HG02852 (cell line): ENCODE measurements around the gene PDE4D.
"Not testable (repeated sequence)": the region's sequence is repeated elsewhere in the genome, so short reads cannot be mapped to it uniquely, and the experiment has no call there.

Source experiments
- ATAC-seq: cut with Tn5 transposase; IDR thresholded peaks from one replicate; pipeline ENCODE4 v1.9.1; 2021; ENCODE audit warnings: mild to moderate bottlenecking, moderate library complexity; ENCODE audit not compliant: unreplicated experiment

PDE4D gene

DNA sequence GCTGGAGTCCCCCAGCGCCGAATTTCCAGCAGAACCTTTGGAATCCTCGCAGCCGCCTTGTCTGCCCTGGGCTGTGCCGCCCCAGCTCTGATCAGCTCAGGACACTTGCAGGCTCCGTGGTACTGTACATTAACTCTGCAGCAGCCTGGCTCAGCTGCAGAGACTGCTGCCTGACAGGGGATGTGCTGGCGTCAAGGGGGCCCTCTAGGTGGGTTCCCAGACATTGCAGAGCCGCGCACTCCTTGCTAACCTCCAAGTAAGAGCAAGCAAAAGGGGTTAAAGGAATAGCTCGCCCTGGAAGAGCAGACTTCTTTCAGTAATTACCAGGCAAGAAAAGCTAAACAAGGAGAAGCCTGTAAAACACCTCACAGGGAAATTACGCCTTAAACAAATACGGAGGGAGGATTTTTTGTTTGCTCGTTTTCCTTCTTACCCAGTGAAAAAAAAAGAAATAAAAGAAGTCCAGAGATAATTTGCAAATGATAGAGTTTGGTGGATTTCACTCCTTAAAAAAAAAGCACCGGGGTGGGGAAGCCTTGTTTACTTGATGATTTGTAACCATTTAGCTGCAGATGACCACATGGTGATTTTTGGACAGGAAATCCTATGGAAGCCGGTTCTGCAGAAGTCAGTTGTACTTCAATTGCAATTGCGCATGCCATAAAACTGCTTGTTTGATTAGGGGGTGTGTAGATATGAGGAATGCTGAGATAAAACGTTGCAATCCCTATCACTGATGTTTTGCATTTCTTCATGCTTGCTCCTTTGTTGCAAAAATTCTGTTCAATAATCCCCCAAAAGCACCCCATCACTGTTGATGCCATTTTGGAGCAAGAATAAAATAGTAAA, 305.8 kb downstream of the PDE4D start:
- no peak for ATAC-seq

DNA sequence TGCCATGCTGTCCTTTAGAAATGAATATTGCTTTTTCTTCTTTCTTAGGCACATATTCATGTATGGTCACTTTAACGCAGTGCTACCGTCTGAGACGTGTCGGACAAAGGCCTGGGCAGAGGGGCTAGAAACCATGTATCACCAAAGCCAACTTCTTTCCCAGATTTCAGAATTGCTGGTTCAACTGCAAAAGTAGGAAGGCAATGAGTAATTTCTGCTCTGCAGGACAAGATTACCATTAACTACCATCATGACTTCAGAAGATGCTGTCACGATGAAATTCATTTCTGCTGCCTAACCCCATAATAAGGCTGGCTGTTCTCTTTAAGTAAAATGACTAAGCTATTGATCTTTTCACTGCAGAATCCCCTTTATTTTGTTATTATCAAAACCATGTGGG, 306.7 kb downstream of the PDE4D start:
- no peak for ATAC-seq

DNA sequence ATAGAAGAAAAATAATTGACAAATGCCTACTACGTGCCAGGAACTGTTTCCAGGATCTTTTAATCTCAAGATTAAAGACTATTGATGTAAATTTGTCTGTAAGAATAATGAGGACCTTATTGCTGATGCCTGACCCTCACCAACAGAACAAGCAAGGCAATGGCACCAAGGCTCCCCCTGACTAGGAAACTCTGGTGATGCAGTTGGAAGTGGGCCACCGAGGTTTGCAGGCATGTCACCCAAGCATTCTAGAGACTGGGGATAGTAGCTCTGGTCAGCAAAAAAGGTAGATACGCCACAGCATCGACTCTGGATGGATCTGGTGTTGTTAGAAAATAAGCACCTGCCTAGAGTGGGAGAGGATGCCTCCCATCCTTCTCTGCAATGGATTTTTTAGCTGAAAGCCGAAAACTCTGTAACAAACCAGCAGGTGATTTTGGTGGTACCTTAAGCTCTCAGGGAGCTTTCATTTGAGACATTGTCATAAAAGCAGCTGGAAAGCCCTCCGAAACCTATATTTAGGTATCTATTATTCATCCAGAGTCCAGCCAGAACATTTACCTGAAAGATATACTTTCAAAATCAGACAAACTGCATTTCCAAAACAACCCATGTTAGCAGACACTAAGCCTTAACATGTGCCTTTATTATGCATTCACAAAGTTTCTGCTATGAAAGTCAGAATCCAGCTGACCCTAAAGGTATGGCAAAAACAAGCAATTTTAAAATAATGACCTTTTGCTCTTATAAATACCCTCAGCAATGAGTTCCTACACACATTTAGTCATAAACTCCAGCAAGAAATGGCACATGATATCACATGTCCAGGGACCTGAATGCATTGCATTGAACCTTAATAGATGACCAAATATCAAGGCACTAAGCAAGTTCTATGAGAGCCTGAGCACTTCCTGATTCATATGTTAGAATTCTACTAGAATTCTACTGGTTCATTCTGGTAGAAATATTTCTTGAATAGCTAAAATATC, 308.4 kb downstream of the PDE4D start:
- no peak for ATAC-seq

DNA sequence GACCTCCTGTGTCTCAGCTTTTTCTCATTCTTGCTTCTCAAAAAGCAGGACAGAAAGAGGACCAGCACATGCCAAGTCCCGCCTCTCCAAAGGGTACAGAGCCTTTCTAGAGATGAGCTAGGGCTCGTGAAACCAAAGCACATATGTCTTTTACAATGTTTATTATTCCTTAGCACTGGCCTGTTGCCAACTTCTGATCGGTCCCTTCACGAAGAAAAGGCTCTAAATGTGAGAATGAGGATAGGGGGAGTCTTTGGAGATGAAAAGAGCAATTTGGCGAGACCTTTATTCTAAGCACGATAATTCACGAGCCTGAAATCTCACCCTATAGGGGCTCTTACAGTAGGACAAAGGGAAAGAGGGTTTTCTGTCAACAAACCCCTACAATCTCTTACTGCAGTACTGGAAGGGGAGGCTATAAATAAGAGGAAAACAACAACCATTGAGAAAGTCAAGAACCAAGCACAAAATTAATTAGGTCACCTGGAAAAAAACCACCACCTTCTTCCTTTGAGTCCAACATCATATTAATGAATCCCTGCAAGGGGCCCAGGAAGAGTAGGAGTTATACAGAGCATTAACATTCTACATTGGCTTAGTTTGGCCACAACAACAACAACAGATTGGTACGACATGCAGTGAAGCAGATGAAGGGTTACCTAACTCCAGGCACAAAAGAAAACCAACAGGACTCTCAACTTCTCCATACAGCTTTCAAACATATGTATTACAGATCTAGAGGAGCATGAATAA, 309.5 kb downstream of the PDE4D start:
- no peak for ATAC-seq

DNA sequence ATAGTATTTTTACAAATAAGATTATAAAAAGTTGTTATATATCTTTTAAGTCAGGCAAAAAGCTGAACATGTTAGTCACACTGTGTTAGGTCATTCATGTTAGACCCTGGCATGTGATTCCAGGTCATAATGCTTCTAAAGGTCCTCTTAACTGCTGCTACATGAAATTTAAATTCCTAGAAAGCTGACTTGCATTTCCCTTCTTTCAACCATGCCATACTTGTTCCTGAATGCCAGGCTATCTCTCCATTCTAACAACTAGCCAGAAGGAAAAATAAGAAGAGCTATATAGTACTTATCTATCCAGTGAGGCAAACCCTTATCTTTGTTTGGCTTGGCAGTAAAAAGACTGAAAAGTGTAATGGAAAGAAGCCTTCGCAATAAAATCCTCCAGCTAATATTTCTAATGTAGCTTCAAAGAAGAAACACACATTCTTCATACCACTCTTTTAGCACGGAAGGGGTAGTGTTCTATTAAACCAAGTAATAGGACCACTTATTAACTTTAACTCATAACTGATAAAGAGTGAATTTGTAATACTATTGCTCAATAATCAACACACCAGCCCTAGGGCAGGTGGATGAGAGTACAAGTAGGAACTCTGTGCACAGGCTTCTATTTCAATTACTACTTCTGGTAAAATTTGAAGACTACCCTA, 310.2 kb downstream of the PDE4D start:
- no peak for ATAC-seq

DNA sequence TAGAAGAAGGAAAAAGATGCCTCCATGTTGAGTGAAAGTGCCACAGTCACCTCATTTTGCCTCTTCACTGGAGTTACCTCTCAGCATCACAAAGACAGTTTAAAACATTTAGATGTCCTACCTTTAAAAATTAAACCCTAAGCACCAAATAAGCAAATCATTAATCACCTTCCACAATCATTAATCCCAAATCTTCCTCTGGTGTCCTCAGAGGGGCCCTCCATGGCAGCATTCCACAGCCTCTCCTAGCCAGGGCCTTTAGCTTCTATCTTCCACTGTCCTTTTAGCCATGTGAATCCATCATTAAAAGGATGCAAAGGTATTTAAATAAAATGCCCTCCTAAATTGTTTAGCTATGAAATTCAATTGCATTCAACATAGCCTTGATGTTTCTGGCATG, 310.8 kb downstream of the PDE4D start:
- ATAC-seq: no peak

DNA sequence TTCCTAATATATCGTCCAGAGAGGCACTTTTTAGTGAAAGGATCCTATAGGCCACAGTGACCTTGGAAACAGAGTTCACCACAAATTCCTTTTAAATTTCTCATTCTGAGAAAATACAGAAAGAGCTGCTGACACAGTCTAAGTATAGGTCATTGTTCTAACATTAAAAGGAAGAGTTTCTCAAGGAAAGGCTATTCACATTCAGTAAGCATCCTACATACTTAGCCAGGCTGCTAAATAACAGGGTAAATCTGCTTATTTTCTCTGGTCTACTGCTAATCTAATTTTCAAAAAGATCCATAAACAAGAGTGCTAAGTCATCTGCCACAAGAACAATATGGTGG, 313.7 kb downstream of the PDE4D start:
- ATAC-seq: no peak

DNA sequence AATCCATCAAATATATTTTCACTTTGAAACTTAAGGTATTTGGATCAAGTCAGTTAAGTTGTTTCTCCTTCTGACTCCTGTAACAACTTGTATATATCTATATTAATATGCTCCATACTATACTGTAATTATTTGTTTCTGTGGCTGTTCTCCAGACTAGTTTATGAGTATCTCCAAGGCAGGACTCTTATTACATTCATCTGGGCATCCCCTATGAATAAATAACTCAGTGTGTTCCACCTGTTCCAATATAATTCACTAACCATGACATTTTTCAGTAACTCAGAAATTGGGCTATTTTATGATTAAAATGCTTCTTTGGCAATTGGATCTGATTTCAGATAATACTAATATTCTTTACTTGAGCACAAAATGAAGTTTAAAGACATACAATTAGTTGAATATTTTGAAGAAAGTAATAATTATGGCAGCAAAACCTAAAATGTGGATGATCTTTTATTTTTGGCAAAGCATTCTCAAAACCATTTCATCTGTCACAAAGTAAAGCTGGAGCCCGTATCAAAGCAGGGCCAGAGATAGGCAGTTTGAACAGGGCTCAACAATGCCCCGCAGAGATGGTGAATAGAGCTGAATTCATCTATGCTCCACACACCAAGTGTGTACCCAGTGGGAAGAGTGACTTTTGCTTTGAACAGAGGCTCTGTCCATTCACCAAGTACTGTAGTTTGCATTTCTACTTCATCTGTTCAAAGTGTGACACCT, 314.3 kb downstream of the PDE4D start:
- ATAC-seq: no peak

DNA sequence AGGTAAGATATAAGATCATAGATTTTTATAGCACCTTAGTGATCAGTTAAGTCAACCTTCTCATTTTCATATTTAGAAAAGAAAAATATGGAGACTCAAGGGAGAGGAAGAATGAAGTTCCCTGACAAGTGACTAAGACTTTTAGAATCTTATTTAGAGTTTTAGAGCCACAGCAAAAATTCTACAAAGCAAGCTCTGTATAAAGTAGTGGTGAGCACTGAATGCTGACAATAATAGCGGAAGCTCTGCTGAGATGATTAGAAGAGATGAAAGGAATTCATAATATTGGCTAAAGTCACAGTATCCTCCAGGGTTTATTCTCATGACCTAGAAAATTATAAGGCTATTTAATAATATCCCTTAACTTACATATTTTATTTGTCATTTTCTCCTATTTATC, 316.0 kb downstream of the PDE4D start:
- no peak for ATAC-seq

DNA sequence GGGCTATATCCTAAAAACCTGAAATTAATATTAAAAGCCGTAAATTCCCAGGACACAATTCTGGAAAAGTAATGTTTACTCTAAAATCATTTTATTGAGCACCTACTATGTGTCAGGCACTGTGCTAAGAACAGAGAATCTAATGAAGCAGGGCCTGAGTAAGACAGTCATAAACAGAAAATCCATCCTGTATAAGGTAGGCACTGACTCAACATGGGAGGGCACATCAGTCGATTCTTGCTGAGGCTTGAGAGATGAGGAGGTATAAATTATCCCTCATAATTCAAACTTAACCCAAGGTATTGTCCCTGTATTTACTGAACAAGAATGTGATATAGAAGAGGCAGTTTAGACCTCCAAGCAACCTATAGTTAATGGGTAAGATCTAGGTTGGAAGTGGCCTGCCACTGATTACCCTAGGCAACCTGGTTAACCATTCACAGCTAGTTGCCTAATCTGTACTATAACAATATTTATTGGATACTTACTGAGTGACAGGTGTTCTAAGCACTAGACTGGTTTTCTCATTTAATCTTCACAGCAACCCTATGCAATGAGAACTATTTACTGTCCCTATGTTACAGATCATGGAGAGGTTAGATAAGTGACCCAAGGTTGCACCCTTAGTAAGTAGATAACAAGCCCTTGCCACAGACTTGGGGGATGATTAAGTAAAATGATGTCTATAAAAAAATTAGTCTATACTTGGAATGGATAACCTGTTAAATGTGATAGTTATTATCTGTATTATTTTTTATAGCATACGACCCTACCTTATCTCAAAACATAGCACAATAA, 317.7 kb downstream of the PDE4D start:
- no peak for ATAC-seq

DNA sequence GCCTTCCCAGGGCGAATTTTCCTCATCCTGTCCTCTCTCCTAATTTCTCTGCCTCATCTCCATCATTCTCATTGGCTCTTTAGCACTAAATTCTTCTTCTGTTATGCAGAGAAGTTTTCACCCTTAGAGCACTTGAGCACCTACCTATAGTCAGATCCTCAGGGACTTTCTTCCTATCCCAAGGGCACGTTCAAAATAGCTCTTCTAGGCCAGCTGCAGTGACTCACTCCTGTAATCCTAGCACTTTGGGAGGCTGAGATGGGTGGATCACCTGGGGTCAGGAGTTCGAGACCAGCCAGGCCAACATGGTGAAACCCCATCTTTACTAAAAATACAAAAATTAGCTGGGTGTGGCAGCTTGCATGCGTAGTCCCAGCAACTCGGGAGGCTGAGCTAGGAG, 320.0 kb downstream of the PDE4D start:
- not testable (repeated sequence) for ATAC-seq

DNA sequence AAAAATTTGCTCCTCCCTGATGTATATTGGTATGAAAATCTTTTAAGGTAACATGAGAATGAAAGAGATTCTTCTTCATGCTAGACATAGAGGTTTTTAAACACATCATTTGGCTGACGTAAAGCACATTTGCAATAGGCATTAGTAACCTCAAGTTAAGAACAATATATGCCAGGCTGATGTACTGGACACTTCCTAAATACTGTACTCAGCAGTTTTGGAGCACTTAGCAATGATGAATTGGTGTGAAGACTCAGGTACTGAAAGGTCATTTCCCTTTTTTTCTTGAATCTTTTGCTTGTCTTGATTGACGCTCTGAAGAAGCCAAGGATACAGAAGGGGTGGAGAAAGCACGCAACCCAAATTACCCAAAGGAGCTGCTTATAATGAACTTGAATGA, 322.5 kb downstream of the PDE4D start:
- ATAC-seq: no peak

DNA sequence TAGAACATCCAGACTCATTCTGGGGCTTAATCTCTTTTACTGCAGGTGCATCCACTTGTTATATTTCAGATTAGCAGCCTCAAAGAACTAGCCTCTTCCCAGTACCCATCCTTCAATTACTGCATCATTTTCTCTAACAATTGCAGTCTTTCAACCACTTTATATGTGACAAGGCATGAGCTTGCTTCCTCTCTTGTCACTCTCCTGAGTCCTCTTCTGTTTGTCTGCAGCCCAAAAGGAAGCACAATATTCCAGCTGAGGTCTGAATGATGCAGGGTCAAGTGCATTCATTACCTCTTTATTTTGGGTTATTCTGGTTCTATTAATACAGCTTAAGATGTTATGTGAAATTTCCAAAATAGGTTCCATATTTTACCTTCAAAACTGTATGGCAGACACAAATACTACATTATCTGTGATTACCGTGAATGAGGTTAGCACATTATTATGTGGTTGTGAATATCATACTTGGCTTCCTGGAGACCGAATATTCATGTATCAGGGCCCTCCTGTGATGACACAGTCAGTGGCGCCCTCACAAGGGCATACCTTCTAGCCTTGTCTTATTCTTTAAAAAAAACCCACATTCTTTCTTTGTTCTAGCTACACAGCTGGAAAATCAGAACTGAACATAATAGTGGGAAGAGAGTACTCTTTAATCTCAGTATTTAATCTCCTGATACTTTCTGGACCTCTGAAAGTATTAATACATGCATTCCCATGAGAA, 323.8 kb downstream of the PDE4D start:
- ATAC-seq: no peak

DNA sequence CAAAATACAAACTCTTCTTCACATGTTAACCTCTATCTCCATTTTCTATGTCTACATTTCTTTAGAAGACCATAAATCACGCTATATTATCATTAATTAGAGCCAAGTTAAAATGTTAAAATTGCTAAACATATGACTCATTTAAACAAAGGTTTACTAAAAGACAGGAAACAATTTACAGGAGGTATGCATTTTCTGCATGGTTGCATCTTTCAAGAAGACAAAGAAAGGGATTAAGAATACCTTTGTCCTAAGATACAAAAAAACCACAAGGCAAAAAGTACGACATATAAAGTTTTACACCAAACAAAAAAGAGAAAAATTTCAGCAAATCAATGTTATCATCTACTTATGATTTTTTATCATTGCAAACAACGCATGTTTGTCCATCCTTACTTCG, 324.4 kb downstream of the PDE4D start:
- no peak for ATAC-seq

DNA sequence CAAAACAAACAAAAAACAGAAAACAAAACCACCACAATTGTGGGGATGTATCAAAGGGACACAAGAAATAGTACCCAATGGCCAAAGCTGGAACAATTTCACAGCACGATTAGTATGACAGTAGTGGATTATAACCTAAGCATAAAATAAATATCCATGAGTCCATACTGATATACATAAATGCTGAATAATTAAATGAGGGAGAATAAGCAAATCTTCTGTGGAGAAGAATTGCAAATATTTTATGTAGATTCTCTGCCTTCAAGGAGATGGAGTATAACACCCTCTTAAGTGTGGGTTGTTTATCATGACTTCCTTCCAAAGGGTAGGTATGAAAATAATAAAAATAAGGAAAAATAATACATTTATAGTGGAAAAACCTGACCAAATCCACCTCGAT, 325.4 kb downstream of the PDE4D start:
- ATAC-seq: no peak

DNA sequence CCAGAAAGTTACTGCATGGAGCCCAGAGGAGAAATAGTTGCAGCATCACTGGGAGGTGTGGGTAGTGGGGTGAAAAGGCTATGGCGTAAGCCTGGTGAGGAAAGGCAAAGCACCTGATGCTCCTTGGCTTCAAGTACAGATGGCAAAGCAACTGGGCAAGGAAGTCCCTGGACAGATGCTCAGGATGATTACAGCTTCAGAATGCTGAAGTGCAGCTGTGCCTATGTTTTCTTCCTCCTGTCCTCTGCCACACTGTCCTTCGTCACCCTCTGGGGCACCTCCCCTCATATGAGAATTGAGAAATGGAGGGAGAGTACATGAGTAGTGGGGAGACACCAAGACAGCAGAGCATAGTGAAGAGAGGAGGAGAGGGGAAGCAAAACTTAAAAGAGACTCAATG, 328.0 kb downstream of the PDE4D start:
- no peak for ATAC-seq

DNA sequence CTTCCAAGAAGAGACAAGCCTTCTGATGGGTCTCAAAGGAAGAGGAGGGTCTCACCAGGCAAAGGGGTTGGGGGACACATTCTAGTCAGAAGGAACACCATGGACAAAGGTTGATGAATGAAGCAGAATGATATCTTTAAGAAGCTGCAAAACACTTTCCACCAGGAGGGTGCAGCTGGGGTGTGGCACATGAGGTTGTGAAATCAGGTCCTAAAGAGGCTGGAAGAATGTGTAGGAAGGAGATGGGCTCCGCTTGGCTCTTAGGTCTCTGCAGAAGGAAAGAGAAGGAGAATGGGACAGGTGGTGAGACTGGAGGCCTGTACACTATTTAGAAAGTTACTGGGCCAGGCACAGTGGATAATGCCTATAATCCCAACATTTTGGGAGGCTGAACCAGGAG, 328.6 kb downstream of the PDE4D start:
- no peak for ATAC-seq

DNA sequence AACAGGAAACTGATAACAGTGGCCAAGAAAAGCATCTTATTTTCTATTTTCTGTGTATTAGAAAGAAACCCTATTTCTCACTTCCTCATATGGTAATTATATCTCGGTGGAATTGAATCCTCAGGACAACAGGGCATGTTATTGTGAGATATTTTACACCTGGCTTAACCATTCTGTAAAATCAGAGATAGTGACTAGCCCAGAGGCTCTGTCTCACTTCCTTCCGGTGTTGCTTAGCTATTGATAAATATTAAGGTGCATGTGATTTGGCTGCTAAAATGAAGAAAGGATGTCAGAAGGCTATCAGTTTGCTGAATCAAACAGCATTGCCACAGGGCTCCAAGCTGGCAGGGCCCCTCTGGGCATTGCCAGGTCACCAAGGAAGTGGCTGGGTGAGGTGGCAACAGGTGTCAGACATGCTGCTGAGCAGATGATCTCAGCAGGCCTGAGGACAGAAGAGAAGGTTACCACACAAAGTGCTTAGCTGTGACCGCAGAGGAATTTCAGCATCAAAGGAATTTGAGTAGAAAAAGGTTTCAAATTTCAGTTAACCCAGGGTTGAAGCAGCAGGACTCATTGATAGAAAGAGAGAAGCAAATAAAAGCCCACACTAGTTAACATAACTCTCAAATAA, 330.7 kb downstream of the PDE4D start:
- peak; percentile 93 for ATAC-seq
